ENCODE results near the gene CRIM1. TPM values are rescaled to one million over a fixed set of nuclear protein-coding genes. Genes with fewer than 3 reads are reported as not detected.

Gene CRIM1
- total and polyA plus RNA-seq, 2 of the 8 experiments (the other 6 are each of a cell fraction or from before 2014, with no cell fraction given), result 9.4 to 28.4 TPM

- Histone ChIP-seq H3K23ac (ENCODE audit: insufficient read length) (no peak overlapping the region), H2AK5ac (ENCODE audit: low read depth, low read length) (no peak overlapping the region), H3K79me2 (ENCODE audit: control insufficient read depth in 1 of 2, insufficient read depth in 2 of 2, low read length in 2 of 2) (peaks cover 0 to 92% of the 10 kb centered on the region in 2 experiments; a peak in 3 of 4 replicates), H4K20me1 (replicated peaks in 1 of 2; ENCODE audit: control insufficient read depth in 1 of 2, insufficient read depth in 2 of 2, low read length in 2 of 2) (peaks cover 9 to 12% of the 10 kb centered on the region in 2 experiments), H3K27ac (ENCODE audit: low read depth, low read length) (no peak overlapping the region), H2BK15ac (ENCODE audit: low read length) (no peak overlapping the region), H4K5ac (ENCODE audit: insufficient read length, low read depth, low read length) (no peak overlapping the region), H3K79me1 (ENCODE audit: low read depth, low read length) (peaks cover 7% of the 10 kb centered on the region), H3K36me3 (ENCODE audit: control insufficient read depth in 2 of 4, insufficient read depth in 4 of 4, low read length in 3 of 4) (peaks cover 0 to 3% (median 1%) of the 10 kb centered on the region in 4 experiments; a peak in 1 of 8 replicates), H3K14ac (ENCODE audit: insufficient read length) (no peak overlapping the region), H3K56ac (replicated peaks; ENCODE audit: insufficient read length, low read depth, low read length) (no peak overlapping the region), H4K91ac (replicated peaks; ENCODE audit: insufficient read length, low read length) (no peak overlapping the region), H2BK5ac (ENCODE audit: low read depth, low read length) (no peak overlapping the region), H4K8ac (ENCODE audit: extremely low read depth, insufficient read depth, low read length) (no peak overlapping the region), H3K4ac (replicated peaks; ENCODE audit: insufficient read length, low read depth, low read length) (no peak overlapping the region), H2BK120ac (replicated peaks; ENCODE audit: low read depth, low read length) (no peak overlapping the region), H2BK20ac (ENCODE audit: low read length) (no peak overlapping the region), H3K27me3 (replicated peaks in 1 of 4; ENCODE audit: control insufficient read depth in 3 of 4, extremely low read depth in 1 of 4, insufficient read depth in 3 of 4, low read length in 3 of 4) (no peaks in the 10 kb centered on the region), H3K4me2 (ENCODE audit: insufficient read depth in 1 of 2, low read depth in 2 of 2, low read length in 2 of 2) (0 out of 4 replicates have a peak overlapping the region, but pooled peaks of 1 of the 2 experiments have one; percentile 27), H3K9ac (replicated peaks in 1 of 4; ENCODE audit: extremely low read depth in 1 of 4, low read depth in 3 of 4, low read length in 3 of 4) (no peak overlapping the region), H3K23me2 (ENCODE audit: low read depth, low read length) (no peaks in the 10 kb centered on the region), H2AFZ (ENCODE audit: low read length) (no peak overlapping the region), H3K4me1 (replicated peaks in 1 of 4; ENCODE audit: control insufficient read depth in 3 of 4, insufficient read depth in 4 of 4, low read length in 3 of 4) (peaks cover 2 to 19% (median 9%) of the 10 kb centered on the region in 4 experiments; a peak in 6 of 7 replicates), H2BK12ac (ENCODE audit: low read depth, low read length) (no peak overlapping the region), H3K4me3 (ENCODE audit: extremely low read depth in 1 of 4, insufficient read depth in 2 of 4, low read depth in 3 of 4, low read length in 4 of 4) (no peak overlapping the region), H3K18ac (ENCODE audit: extremely low read depth, low read length) (no peak overlapping the region), H3K9me3 (ENCODE audit: insufficient read depth in 2 of 2, low read depth in 1 of 2, low read length in 1 of 2) (no peaks in the 10 kb centered on the region)
- POLR2A ChIA-PET (ENCODE audit: partially characterized antibody), result interaction anchor here (1.7 kb wide), 1 partner anchor 9 kb away, joined by 7 read pairs; no protein-coding TSS in a partner anchor
- DNase-seq (ENCODE audit: low read depth in 1 of 2, low spot score in 2 of 2) (no peak), FAIRE-seq (no peak)
- CTCF ChIA-PET (ENCODE audit: partially characterized antibody), result interaction anchor here (0.8 to 1.9 kb wide), 9 partner anchors 19 to 310 kb away, joined by 3 to 8 read pairs (median 3); partner anchors contain the start of gene CRIM1
- TF ChIP-seq CREB1 (IDR thresholded peaks at IDR 0.05), result no peak
- no peak for TF ChIP-seq TAF1 (IDR thresholded peaks at IDR 0.05; ENCODE audit: low read depth, low read length)
- no peak for TF ChIP-seq HDAC2 (IDR thresholded peaks at IDR 0.05; ENCODE audit: borderline replicate concordance in 1 of 2, low read depth in 2 of 2, low read length in 2 of 2)
- TF ChIP-seq KDM4A (IDR thresholded peaks at IDR 0.05; ENCODE audit: low read depth, low read length, severe bottlenecking), result no peak
- no peak for TF ChIP-seq GABPA (IDR thresholded peaks at IDR 0.05; ENCODE audit: borderline replicate concordance, insufficient read depth, low read length)
- no peak for TF ChIP-seq SIX5 (IDR thresholded peaks at IDR 0.05; ENCODE audit: low read depth, low read length)
- TF ChIP-seq ZNF274 (IDR thresholded peaks at IDR 0.05; ENCODE audit: borderline replicate concordance, extremely low read depth, low read length), result no peak
- TF ChIP-seq POLR2AphosphoS5 (IDR thresholded peaks at IDR 0.05; ENCODE audit: low read depth, low read length), result no peak
- TF ChIP-seq ASH2L (IDR thresholded peaks at IDR 0.05; ENCODE audit: low read length), result no peak
- TF ChIP-seq JUND (IDR thresholded peaks at IDR 0.05; ENCODE audit: low read length), result no peak
- WGBS, 2 experiments (ENCODE audit: extremely low coverage in 1 of 2, insufficient coverage in 1 of 2, insufficient read length in 1 of 2, insufficient replicate concordance in 2 of 2, low coverage in 1 of 2, low lambda C conversion rate in 2 of 2, missing lambda C conversion rate in 1 of 2), result 67% methylated on average over 5 of the region's 5 CpGs; no CpG with 5 or more reads in 1 of the 2 experiments
Observed at GRCh38 chr2:36392571-36393255, 37.1 kb downstream of the CRIM1 start.
